Stimulated activated naive CD8-positive, alpha-beta T cell treated with anti-CD3 and anti-CD28 coated beads, Interleukin-15, amount 100 ng/mL, for 72 hours (primary cell): ENCODE measurements around the gene AGAP3.

ENCODE experiments used
- ATAC-seq: fragments of 150-1000 bp; cut with Tn5 transposase; 2 replicates; pipeline ENCODE4 v1.10.0; 2021; ENCODE audit warnings: mild to moderate bottlenecking, moderate library complexity
- DNase-seq, 2 donors: peaks; one replicate each; pipeline ENCODE4 v3.0.0; 2021 to 2022
- H3K27ac Mint-ChIP-seq, 2 donors: one replicate each; pipeline ENCODE4 v1.8.0; 2022; ENCODE audit warnings: mild to moderate bottlenecking in 2 of 2, mixed read lengths in 2 of 2, moderate library complexity in 2 of 2
- H3K27me3 Mint-ChIP-seq: one replicate; pipeline ENCODE4 v1.8.0; 2022; ENCODE audit warnings: mixed read lengths
- H3K4me1 Mint-ChIP-seq: one replicate; pipeline ENCODE4 v1.8.0; 2022; ENCODE audit warnings: mild to moderate bottlenecking, mixed read lengths
- H3K4me3 Mint-ChIP-seq, 2 donors: one replicate each; pipeline ENCODE4 v1.8.0; 2022; ENCODE audit warnings: mild to moderate bottlenecking in 2 of 2, mixed read lengths in 2 of 2, moderate library complexity in 1 of 2
- H3K9me3 Mint-ChIP-seq, 2 donors: one replicate each; pipeline ENCODE4 v1.8.0; 2022; ENCODE audit warnings: mixed read lengths in 2 of 2

AGAP3 gene

GRCh38 chr7:151088856-151089699, 2.8 kb downstream of the AGAP3 start:
- peaks cover 34% of the 10 kb centered on the region for H3K27me3 Mint-ChIP-seq
- ATAC-seq = no peak
- no peaks in the 10 kb centered on the region for H3K9me3 Mint-ChIP-seq
- H3K4me1 Mint-ChIP-seq = peaks cover 37% of the 10 kb centered on the region
- H3K4me3 Mint-ChIP-seq = peak overlapping the region; percentile 63 to 90
- no peak for DNase-seq
- H3K27ac Mint-ChIP-seq = no peak overlapping the region

GRCh38 chr7:151089893-151090730, 3.8 kb downstream of the AGAP3 start:
- DNase-seq (no peak), ATAC-seq (no peak)
- Mint-ChIP-seq H3K27me3 (peaks cover 26% of the 10 kb centered on the region), H3K9me3 (no peaks in the 10 kb centered on the region), H3K4me1 (peaks cover 33% of the 10 kb centered on the region), H3K27ac (no peak overlapping the region), H3K4me3 (no peak overlapping the region)

- DNase-seq = no peak
- ATAC-seq = no peak
- Mint-ChIP-seq H3K27ac (no peak overlapping the region), H3K4me1 (peaks cover 24% of the 10 kb centered on the region), H3K27me3 (peaks cover 17% of the 10 kb centered on the region), H3K4me3 (no peak overlapping the region), H3K9me3 (no peaks in the 10 kb centered on the region)
Measured at GRCh38 chr7:151091003-151091402, 4.7 kb downstream of the AGAP3 start.

- Mint-ChIP-seq H3K27me3 (peaks cover 16% of the 10 kb centered on the region), H3K4me1 (peaks cover 24% of the 10 kb centered on the region), H3K9me3 (no peaks in the 10 kb centered on the region), H3K4me3 (no peak overlapping the region), H3K27ac (no peak overlapping the region)
- no peak for ATAC-seq
- no peak for DNase-seq
Measured at GRCh38 chr7:151091431-151091830, 5.2 kb downstream of the AGAP3 start.

- no peak for DNase-seq
- Mint-ChIP-seq H3K4me3 (no peak overlapping the region), H3K9me3 (no peaks in the 10 kb centered on the region), H3K27me3 (peaks cover 16% of the 10 kb centered on the region), H3K4me1 (peaks cover 24% of the 10 kb centered on the region), H3K27ac (no peak overlapping the region)
- no peak for ATAC-seq
Measured at GRCh38 chr7:151091988-151092387, 5.7 kb downstream of the AGAP3 start.

GRCh38 chr7:151093748-151094147, 7.5 kb downstream of the AGAP3 start:
- DNase-seq (no peak), ATAC-seq (no peak)
- Mint-ChIP-seq H3K27ac (no peak overlapping the region), H3K9me3 (no peaks in the 10 kb centered on the region), H3K4me3 (no peak overlapping the region), H3K4me1 (peaks cover 13% of the 10 kb centered on the region), H3K27me3 (peaks cover 14% of the 10 kb centered on the region)

GRCh38 chr7:151094675-151095074, 8.4 kb downstream of the AGAP3 start:
- Mint-ChIP-seq H3K9me3 (no peaks in the 10 kb centered on the region), H3K4me3 (no peak overlapping the region), H3K4me1 (peaks cover 4% of the 10 kb centered on the region), H3K27ac (no peak overlapping the region), H3K27me3 (peaks cover 5% of the 10 kb centered on the region)
- no peak for DNase-seq
- no peak for ATAC-seq

- ATAC-seq (no peak), DNase-seq (no peak)
- H3K27ac Mint-ChIP-seq = no peak overlapping the region
- H3K4me1 Mint-ChIP-seq = no peaks in the 10 kb centered on the region
- no peaks in the 10 kb centered on the region for H3K27me3 Mint-ChIP-seq
- no peak overlapping the region for H3K4me3 Mint-ChIP-seq
- H3K9me3 Mint-ChIP-seq = no peaks in the 10 kb centered on the region
Measured at GRCh38 chr7:151095123-151095797, 9.0 kb downstream of the AGAP3 start.

GRCh38 chr7:151095828-151096475, 9.7 kb downstream of the AGAP3 start:
- Mint-ChIP-seq H3K9me3 (no peaks in the 10 kb centered on the region), H3K4me3 (no peak overlapping the region)

GRCh38 chr7:151099486-151100211, 13.4 kb downstream of the AGAP3 start:
- no peak for DNase-seq
- Mint-ChIP-seq H3K4me3 (no peak overlapping the region), H3K27me3 (peaks cover 5% of the 10 kb centered on the region), H3K4me1 (no peaks in the 10 kb centered on the region), H3K27ac (no peak overlapping the region), H3K9me3 (no peaks in the 10 kb centered on the region)
- ATAC-seq = no peak

More at GRCh38 chr7:151095828-151096475, 9.7 kb downstream of the AGAP3 start:
- H3K4me1 Mint-ChIP-seq = no peaks in the 10 kb centered on the region
- H3K27ac Mint-ChIP-seq = no peak overlapping the region
- no peaks in the 10 kb centered on the region for H3K27me3 Mint-ChIP-seq
- ATAC-seq (no peak), DNase-seq (no peak)

- Mint-ChIP-seq H3K27ac (no peak overlapping the region), H3K9me3 (no peaks in the 10 kb centered on the region), H3K4me3 (no peak overlapping the region), H3K27me3 (peaks cover 8% of the 10 kb centered on the region), H3K4me1 (no peaks in the 10 kb centered on the region)
- ATAC-seq = no peak
- DNase-seq = no peak
Measured at GRCh38 chr7:151100921-151101320, 14.6 kb downstream of the AGAP3 start.

GRCh38 chr7:151101621-151102396, 15.5 kb downstream of the AGAP3 start:
- DNase-seq (no peak), ATAC-seq (no peak)
- H3K27ac Mint-ChIP-seq = no peak overlapping the region
- H3K4me3 Mint-ChIP-seq = no peak overlapping the region
- no peaks in the 10 kb centered on the region for H3K4me1 Mint-ChIP-seq
- H3K9me3 Mint-ChIP-seq = no peaks in the 10 kb centered on the region
- H3K27me3 Mint-ChIP-seq = peaks cover 8% of the 10 kb centered on the region

- no peak for DNase-seq
- H3K4me1 Mint-ChIP-seq = no peaks in the 10 kb centered on the region
- ATAC-seq = no peak
- no peak overlapping the region for H3K27ac Mint-ChIP-seq
- no peaks in the 10 kb centered on the region for H3K9me3 Mint-ChIP-seq
- no peak overlapping the region for H3K4me3 Mint-ChIP-seq
- peaks cover 8% of the 10 kb centered on the region for H3K27me3 Mint-ChIP-seq
Measured at GRCh38 chr7:151102991-151103390, 16.7 kb downstream of the AGAP3 start.

- Mint-ChIP-seq H3K27ac (no peak overlapping the region), H3K27me3 (peaks cover 8% of the 10 kb centered on the region), H3K9me3 (no peaks in the 10 kb centered on the region), H3K4me1 (no peaks in the 10 kb centered on the region), H3K4me3 (no peak overlapping the region)
- ATAC-seq (no peak), DNase-seq (no peak)
Measured at GRCh38 chr7:151103973-151104372, 17.7 kb downstream of the AGAP3 start.
